ENCODE data around the gene SLIT1.

The SLIT1 gene

DNA sequence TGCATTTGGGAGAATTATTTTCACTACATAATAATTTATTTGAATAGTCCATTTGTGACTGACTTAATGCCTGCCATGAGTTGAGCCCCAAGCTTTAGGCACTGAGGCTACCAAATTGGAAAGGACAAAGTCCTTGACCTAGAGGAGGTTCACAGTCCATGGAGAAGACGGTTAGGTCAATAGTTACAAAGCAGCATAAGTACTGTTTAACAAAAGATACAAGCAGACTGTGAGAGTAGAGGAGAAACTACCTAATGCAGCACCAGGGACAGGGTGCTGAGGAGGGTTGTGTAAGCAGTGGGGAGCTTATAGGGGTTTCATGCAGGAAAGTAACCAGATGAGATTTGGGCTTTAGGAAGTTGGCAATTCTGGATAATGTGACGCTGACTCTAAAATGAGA lies 214.4 kb downstream of the SLIT1 start:
- no peak for DNase-seq (ENCODE audit: low read depth)

DNA sequence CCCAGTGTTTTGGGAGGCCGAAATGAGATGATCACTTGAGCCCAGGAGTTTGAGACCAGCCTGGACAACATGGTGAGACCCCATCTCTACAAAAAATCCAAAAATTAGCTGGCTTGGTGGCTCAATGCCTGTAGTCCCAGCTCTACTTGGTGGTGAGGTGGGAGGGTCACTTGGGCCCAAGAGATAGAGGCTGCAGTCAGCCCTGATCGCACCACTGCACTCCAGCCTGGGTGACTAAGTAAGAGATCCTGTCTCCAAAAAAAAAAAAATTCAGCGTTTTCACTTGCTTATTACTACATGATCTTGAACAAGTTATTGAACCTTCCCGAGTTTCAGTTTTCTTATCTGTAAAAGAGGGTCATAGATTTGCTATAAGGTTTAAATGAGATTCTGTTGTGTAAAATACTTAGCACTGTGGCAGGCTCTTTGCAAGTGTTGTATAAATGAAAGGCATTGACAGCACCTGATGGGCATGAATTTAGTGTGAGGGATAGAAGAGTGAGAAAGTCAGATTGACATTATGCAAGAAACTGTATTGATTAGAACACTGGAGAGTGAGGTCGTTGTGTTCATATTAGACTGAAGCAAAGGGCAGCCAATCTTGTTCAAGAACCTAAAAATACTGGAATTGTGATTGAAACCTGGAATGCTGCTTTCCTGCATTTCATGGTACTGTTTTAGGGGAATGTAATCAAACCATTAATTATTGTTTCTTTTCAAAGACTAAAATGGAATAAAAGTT lies 216.9 kb downstream of the SLIT1 start:
- no peak for DNase-seq (ENCODE audit: low read depth)

DNA sequence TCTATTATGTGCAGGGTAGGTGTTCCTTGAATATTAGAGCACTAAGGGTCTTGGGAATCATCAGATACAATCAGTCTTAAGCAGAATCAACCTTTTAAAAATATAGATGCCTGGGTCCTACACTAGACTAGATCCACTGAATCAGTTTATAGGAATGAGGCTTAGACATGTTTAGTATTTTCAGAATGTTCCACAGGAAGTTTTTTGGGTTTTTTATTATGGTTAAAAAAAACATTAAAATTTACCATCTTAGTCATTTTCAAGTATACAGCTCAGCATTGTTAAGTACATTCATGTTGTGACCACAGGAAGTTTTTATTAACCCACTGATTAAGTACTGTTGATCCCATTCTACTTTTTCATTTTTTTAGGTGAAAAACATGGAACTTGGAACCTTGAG lies 217.9 kb downstream of the SLIT1 start:
- no peak for DNase-seq (ENCODE audit: low read depth)

DNA sequence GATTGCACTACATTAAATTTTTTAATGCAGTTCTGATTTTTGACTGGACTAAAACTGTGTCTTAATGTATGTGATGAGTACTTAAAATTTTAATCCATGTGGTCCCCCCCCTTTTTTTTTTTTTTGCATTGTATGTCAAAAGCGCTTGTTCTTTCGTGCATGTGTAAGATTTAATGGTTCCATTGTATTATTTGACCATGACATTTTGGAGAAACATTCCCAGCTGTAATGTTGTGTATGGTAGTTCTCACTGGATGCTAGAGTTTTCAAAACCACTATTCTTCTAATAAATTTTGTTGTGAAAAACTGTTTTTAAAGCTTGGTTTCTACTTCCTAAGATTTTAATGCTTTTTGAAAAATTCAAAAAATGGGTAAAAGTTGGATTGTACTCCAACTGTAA lies 221.6 kb downstream of the SLIT1 start:
- DNase-seq (ENCODE audit: low read depth), result no peak

DNA sequence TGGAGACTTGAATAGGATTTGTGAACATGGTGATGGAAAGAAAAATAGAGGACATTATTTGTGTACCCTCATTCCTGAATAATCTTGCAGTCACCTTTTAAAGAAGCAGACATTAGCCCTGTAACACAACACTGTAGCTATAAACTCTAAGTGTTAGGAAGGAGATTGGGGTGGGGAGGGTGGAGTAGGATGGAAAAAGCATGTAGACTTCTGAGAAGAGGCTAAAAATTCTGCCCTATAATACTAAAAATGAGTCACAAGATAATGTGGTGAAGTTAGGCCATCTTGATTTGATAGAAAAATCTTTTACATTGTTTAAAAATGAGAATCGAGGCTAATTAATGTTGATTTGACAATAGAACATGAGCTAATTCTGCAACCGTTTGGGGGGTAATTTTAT lies 224.9 kb downstream of the SLIT1 start:
- no peak for DNase-seq (ENCODE audit: low read depth)

DNA sequence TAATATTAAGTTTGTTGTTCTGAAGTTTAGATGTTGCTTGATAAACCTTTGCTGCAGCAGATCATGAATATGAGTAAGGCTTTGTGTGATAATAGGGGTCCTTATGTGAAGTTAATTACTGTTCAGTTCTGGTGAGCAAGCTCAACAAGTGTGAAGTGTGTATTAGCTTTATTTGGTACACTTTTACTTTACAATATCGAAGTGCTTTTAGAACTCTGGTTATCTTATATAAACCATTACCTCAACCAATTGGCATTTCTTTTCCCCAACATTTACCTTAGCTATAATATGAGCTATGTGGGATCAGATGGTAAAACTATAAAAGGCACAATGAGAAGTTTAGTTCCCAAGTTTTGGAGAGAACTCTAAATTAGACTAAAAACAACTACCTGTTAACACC lies 226.0 kb downstream of the SLIT1 start:
- no peak for DNase-seq (ENCODE audit: low read depth)

DNA sequence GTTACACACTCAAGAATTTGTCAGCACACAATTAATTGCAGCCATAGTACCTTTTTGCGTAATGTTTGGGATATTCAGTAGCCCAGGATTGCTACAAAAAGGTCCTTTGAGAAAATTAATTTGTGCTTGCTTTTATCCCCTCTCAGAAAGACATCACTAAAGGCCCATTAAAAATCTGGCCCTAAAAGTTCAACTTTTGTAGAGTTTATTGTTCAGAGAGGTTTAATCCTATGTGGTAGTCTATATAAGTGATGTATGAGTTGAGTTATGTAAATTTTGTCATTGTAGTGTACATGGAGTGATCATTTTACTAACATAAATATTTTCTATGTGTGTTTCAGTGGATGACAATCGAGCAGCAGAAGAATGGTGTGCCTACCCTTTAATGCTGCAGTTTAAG lies 227.7 kb downstream of the SLIT1 start:
- no peak for DNase-seq (ENCODE audit: low read depth)

DNA sequence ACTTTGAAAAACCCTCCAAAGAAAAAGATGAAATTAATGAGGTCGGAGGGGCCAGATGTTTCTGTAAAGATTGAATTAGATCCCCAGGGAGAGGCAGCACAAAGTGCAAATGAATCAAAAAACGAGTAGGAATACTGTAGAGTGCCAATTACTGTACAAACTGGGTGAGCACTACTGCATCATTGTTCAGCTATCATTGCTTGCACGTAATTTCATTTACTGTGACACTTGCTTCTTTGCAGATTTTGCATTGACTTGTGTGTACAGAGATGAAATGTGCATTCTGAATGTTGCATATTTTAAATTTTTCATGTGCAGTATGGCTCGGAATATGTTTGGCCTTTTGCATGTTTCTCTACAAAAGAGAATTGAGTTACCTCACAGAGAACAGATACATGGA lies 230.0 kb downstream of the SLIT1 start:
- DNase-seq (ENCODE audit: low read depth), result no peak

DNA sequence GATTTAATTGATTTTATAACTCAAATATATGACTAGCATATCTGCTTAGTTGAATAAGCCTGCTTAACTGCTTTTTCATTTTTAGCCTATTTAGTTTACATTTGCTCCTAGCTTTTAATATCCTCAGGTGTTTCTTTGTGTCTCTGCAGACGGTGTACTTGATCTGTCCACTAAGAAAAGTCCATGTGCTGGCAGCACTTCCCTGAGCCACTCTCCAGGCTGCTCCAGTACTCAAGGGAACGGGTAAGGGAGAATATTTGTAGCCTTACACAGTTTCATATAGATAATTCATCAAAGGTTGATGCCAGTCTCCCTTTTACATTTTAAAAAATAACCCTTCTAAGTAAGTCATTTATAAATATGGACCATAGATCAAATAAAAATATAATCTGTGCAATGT lies 233.8 kb downstream of the SLIT1 start:
- no peak for DNase-seq (ENCODE audit: low read depth)

DNA sequence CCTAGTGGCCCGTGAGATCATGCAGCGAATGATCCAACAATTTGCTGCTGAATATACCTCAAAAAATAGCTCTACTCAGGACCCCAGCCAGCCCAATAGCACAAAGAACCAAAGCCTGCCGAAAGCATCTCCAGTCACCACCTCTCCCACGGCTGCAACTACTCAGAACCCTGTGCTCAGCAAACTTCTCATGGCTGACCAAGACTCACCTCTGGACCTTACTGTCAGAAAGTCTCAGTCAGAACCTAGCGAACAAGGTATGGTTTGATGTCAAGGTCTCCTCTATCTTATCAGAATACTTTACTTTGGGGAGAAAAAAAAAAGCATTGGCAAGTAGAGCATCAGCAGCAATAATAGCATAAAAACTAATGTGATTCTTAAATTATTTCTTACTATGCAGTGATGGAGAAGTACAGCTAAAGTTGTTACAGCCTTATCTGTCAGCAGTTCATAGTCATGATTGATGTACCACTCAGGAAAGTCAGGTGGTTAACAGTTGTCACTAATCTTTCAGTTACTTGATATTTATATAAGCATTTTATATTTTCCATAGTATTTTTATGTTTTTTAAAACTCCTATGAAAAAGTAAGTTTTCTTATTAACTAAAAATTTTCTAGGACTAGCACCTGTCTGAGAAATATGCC lies 236.6 kb downstream of the SLIT1 start:
- no peak for DNase-seq (ENCODE audit: low read depth)
